ENCODE data around the gene CSNK2B.

Gene CSNK2B

GRCh38 chr6:31662124-31662723 is 3.7 kb upstream of the CSNK2B start:
- no peak for DNase-seq

GRCh38 chr6:31663126-31663960 is 2.5 kb upstream of the CSNK2B start:
- DNase-seq: no peak

- DNase-seq: peak; percentile 6
Observed at GRCh38 chr6:31663961-31664789, 1.7 kb upstream of the CSNK2B start.

- peak; percentile 89 for DNase-seq
Observed at GRCh38 chr6:31664790-31665500, 935 bp upstream of the CSNK2B start, which contains the start of gene GPANK1. Gene GPANK1, minus strand, starts transcription at chr6:31664997. Its CDS starts 519 bp downstream, at chr6:31664478.

GRCh38 chr6:31666337-31666965 is 571 bp downstream of the CSNK2B start:
- DNase-seq: no peak

- no peak for DNase-seq
Observed at GRCh38 chr6:31669676-31670075, 3.8 kb downstream of the CSNK2B start, which contains the start of gene LY6G5B. Gene LY6G5B, plus strand, starts transcription at chr6:31669976. Its CDS starts 975 bp downstream, at chr6:31670951.

GRCh38 chr6:31676322-31676903 is 10.5 kb downstream of the CSNK2B start:
- no peak for DNase-seq

GRCh38 chr6:31676904-31677303 is 11.0 kb downstream of the CSNK2B start:
- DNase-seq: no peak

- no peak for DNase-seq
Observed at GRCh38 chr6:31677955-31678354, 12.1 kb downstream of the CSNK2B start.

- DNase-seq: peak; percentile 69
Observed at GRCh38 chr6:31680226-31681134, 14.6 kb downstream of the CSNK2B start, which contains the start of gene LY6G5C. Gene LY6G5C, minus strand, starts transcription at chr6:31681067. Its CDS starts 694 bp downstream, at chr6:31680373.

- peak; percentile 55 for DNase-seq
Observed at GRCh38 chr6:31681135-31681671, 15.3 kb downstream of the CSNK2B start.

- DNase-seq: no peak
Observed at GRCh38 chr6:31683591-31683990, 17.7 kb downstream of the CSNK2B start.

GRCh38 chr6:31686483-31686882 is 20.6 kb downstream of the CSNK2B start:
- DNase-seq: no peak

GRCh38 chr6:31687321-31687720 is 21.4 kb downstream of the CSNK2B start:
- no peak for DNase-seq

GRCh38 chr6:31687860-31688693 is 22.2 kb downstream of the CSNK2B start:
- DNase-seq: no peak

GRCh38 chr6:31689249-31690110 is 23.6 kb downstream of the CSNK2B start:
- peak; percentile 14 for DNase-seq

- DNase-seq: no peak
Observed at GRCh38 chr6:31690231-31691077, 24.6 kb downstream of the CSNK2B start.

All from activated naive CD4-positive, alpha-beta T cell treated with Interleukin-2 at 50 U/mL for 16 hours (primary cell).